HTERT RPE-1 (cell line): ENCODE results near the gene MCRIP1.
"Not testable (repeated sequence)": the region's sequence is repeated elsewhere in the genome, so short reads cannot be mapped to it uniquely, and the experiment has no call there.

Experiments
- in situ Hi-C: fragments of 300-500 bp; cut with MboI; formaldehyde crosslinking; loops from 4 replicates; pipeline ENCODE4 v1.14.3; 2020; ENCODE audit warnings: low sequenced_read_pairs

MCRIP1 gene

GRCh38 chr17:81841866-81842265, 8.8 kb upstream of the MCRIP1 start:
- in situ Hi-C loops, result no loop called here

GRCh38 chr17:81840826-81841778, 8.0 kb upstream of the MCRIP1 start:
- in situ Hi-C loops, result no loop called here

- in situ Hi-C loops, result not testable (repeated sequence)
Observed at GRCh38 chr17:81840059-81840458, 7.0 kb upstream of the MCRIP1 start.

GRCh38 chr17:81839301-81839700, 6.2 kb upstream of the MCRIP1 start:
- in situ Hi-C loops, result no loop called here

GRCh38 chr17:81838753-81839255, 5.7 kb upstream of the MCRIP1 start:
- in situ Hi-C loops, result no loop called here

GRCh38 chr17:81837641-81838040, 4.5 kb upstream of the MCRIP1 start:
- in situ Hi-C loops, result no loop called here

- in situ Hi-C loops, result no loop called here
Observed at GRCh38 chr17:81834831-81835267, 1.8 kb upstream of the MCRIP1 start, which contains the start of gene PPP1R27. Gene PPP1R27 (minus strand): TSS chr17:81835050. CDS start chr17:81834953, 97 bp downstream.

- in situ Hi-C loops, result no loop called here
Observed at GRCh38 chr17:81833921-81834830, 1.1 kb upstream of the MCRIP1 start.

GRCh38 chr17:81832608-81833159, 407 bp downstream of the MCRIP1 start:
- in situ Hi-C loops, result no loop called here

GRCh38 chr17:81831957-81832607, 1.0 kb downstream of the MCRIP1 start:
- in situ Hi-C loops, result no loop called here

- in situ Hi-C loops, result no loop called here
Observed at GRCh38 chr17:81831563-81831956, 1.5 kb downstream of the MCRIP1 start.

GRCh38 chr17:81829858-81830257, 3.2 kb downstream of the MCRIP1 start:
- in situ Hi-C loops, result no loop called here

GRCh38 chr17:81828656-81829055, 4.4 kb downstream of the MCRIP1 start:
- in situ Hi-C loops, result no loop called here

GRCh38 chr17:81825841-81826466, 7.1 kb downstream of the MCRIP1 start:
- in situ Hi-C loops, result no loop called here

- in situ Hi-C loops, result no loop called here
Observed at GRCh38 chr17:81824595-81824994, 8.5 kb downstream of the MCRIP1 start.

- in situ Hi-C loops, result no loop called here
Observed at GRCh38 chr17:81823820-81824550, 9.1 kb downstream of the MCRIP1 start.

GRCh38 chr17:81822996-81823819, 9.9 kb downstream of the MCRIP1 start:
- in situ Hi-C loops, result no loop called here

GRCh38 chr17:81822312-81822637, 10.8 kb downstream of the MCRIP1 start:
- in situ Hi-C loops, result no loop called here
